Transverse colon (tissue), 4 donors: ENCODE measurements around the gene GABPB1. TPM values are rescaled to one million over a fixed set of nuclear protein-coding genes. Genes with fewer than 3 reads are reported as not detected.

ENCODE experiments used
- DNase-seq: peaks from one replicate; pipeline ENCODE4 v3.0.0-alpha.2; 2019
- H3K27ac ChIP-seq, 4 donors: fragments of 200-600 bp; sonication (generic); 2 replicates each; pipeline ENCODE4 v1.5.1; 2016 to 2018; ENCODE audit warnings: inconsistent platforms in 4 of 4
- H3K27me3 ChIP-seq: fragments of 200-600 bp; sonication (generic); 2 replicates; pipeline ENCODE4 v1.5.1; 2017; ENCODE audit warnings: inconsistent platforms
- H3K36me3 ChIP-seq, 4 donors: fragments of 200-600 bp; sonication (generic); 2 replicates each; pipeline ENCODE4 v1.5.1; 2017 to 2019; ENCODE audit warnings: inconsistent platforms in 4 of 4
- H3K4me1 ChIP-seq, 4 donors: fragments of 200-600 bp; sonication (generic); 2 replicates each; pipeline ENCODE4 v1.5.1; 2017 to 2020; ENCODE audit warnings: inconsistent platforms in 4 of 4
- H3K4me3 ChIP-seq, 4 donors: fragments of 200-600 bp; sonication (generic); 1 replicate in 1 of 4; 2 replicates in 3 of 4; pipeline versions ENCODE4 v1.5.1 to v1.6.1; 2017 to 2019; ENCODE audit warnings: inconsistent platforms in 4 of 4
- H3K9me3 ChIP-seq, 2 donors: fragments of 200-600 bp; sonication (generic); 2 replicates each; pipeline ENCODE4 v1.5.1; 2017 to 2019; ENCODE audit warnings: inconsistent platforms in 2 of 2
- EP300 ChIP-seq: sonication (generic); formaldehyde crosslinking; IDR thresholded peaks from one replicate; pipeline ENCODE4 v1.6.1; 2017; ENCODE audit warnings: antibody characterized with exemption, low read depth
- POLR2A ChIP-seq: fragments of 450-650 bp; IDR thresholded peaks from one replicate; pipeline ENCODE4 v1.6.1; 2016; ENCODE audit warnings: antibody characterized with exemption, mild to moderate bottlenecking, moderate library complexity
- POLR2AphosphoS5 ChIP-seq, 3 donors: sonication (generic); formaldehyde crosslinking; IDR thresholded peaks; one replicate each; pipeline ENCODE4 v1.6.1; 2016; ENCODE audit warnings: antibody characterized with exemption in 3 of 3
- WGBS, 2 donors: methylation state at CpG; one replicate each; pipeline ENCODE4 v1.1.5; 2018; ENCODE audit warnings: low coverage in 1 of 2; 5-methylcytosine and 5-hydroxymethylcytosine counted together
- in situ Hi-C, 4 donors: fragments of 200-750 bp; cut with MboI; loops; one replicate each; pipeline versions ENCODE4 v1.15.0 to v1.15.1; 2017; ENCODE audit warnings: low sequenced_read_pairs in 3 of 4, low pct_ligation_motif_present in 1 of 4, low pct_unique_long_range_greater_than_20kb in 1 of 4
- intact Hi-C: fragments of 100-400 bp; cut with DNase I; formaldehyde crosslinking; loops from one replicate; pipeline ENCODE4 v1.15.1; 2023; ENCODE audit warnings: low total_unique reads
- small RNA-seq, 4 donors: library from RNA; depleted of rRNA; stranded (forward); fragments of <200 nt; gene quantifications; one replicate each; pipeline ENCODE3, GENCODE V24; 2016
- total RNA-seq, 4 donors: library from RNA; depleted of rRNA; stranded (reverse); fragments of >200 nt; gene quantifications; one replicate each; pipeline ENCODE4 v1.1.0, GENCODE V29; 2016
- TF ChIP-seq, protein P1 (sequence below), 5 experiments: fragments of 200-600 bp in 3 of 5; fragments of 450-650 bp in 2 of 5; sonication (generic) in 3 of 5; IDR thresholded peaks; 1 replicate in 2 of 5; 2 replicates in 3 of 5; pipeline ENCODE4 v1.5.1; 2016 to 2017; ENCODE audit warnings: antibody characterized with exemption in 5 of 5, inconsistent platforms in 3 of 5, mild to moderate bottlenecking in 2 of 5, moderate library complexity in 1 of 5

The GABPB1 gene
- total RNA-seq, 4 donors from 2014 or later = 2.2 to 21.4 (median 13.1) TPM

- Histone ChIP-seq H3K4me3 (no peak overlapping the region), H3K27me3 (no peaks in the 10 kb centered on the region), H3K9me3 (no peaks in the 10 kb centered on the region), H3K27ac (no peak overlapping the region), H3K4me1 (peaks cover 0 to 8% (median 4%) of the 10 kb centered on the region in 4 donors), H3K36me3 (no peaks in the 10 kb centered on the region)
- TF ChIP-seq EP300 = no peak
- TF ChIP-seq, protein P1, sequence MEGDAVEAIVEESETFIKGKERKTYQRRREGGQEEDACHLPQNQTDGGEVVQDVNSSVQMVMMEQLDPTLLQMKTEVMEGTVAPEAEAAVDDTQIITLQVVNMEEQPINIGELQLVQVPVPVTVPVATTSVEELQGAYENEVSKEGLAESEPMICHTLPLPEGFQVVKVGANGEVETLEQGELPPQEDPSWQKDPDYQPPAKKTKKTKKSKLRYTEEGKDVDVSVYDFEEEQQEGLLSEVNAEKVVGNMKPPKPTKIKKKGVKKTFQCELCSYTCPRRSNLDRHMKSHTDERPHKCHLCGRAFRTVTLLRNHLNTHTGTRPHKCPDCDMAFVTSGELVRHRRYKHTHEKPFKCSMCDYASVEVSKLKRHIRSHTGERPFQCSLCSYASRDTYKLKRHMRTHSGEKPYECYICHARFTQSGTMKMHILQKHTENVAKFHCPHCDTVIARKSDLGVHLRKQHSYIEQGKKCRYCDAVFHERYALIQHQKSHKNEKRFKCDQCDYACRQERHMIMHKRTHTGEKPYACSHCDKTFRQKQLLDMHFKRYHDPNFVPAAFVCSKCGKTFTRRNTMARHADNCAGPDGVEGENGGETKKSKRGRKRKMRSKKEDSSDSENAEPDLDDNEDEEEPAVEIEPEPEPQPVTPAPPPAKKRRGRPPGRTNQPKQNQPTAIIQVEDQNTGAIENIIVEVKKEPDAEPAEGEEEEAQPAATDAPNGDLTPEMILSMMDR (IDR thresholded peaks at IDR 0.05) = no peak
- TF ChIP-seq POLR2A = no peak
- TF ChIP-seq POLR2AphosphoS5 (IDR thresholded peaks at IDR 0.05) = no peak
- intact Hi-C loops = no loop called here
- 91 to 94% methylated on average over 3 of the region's 3 CpGs for whole genome bisulfite sequencing, 2 donors
- DNase-seq = no peak
- in situ Hi-C loops = no loop called here
Observed at GRCh38 chr15:50225938-50226337, 129.1 kb downstream of the GABPB1 start.

Small RNA genes lying within 50 kb of the gene (small RNA-seq; reads per million reads assigned to genes)
- 0 reads per million in 4 donors for gene RNU6-94P

Other genes with a start within 250 kb of the GABPB1 start
- 10 to 100 TPM in 2 of 4 donors, 1 to 10 TPM in 2; 6.2 to 26.2 (median 8.5) TPM for gene ATP8B4, start 236.0 kb downstream of the GABPB1 start, total RNA-seq
- gene SLC27A2, start 173.0 kb downstream of the GABPB1 start, total RNA-seq = 10 to 100 TPM in 2 of 4 donors, 1 to 10 TPM in 2; 8.2 to 38.3 (median 21.5) TPM
- under 1 TPM in 2 of 4 donors, not detected in 2; 0.14 to 0.64 TPM for gene HDC, start 89.5 kb downstream of the GABPB1 start, total RNA-seq
- 100 to 1,000 TPM in 1 of 4 donors, 10 to 100 TPM in 3; 17.9 to 102 (median 68.9) TPM for gene USP8, start 69.2 kb upstream of the GABPB1 start, total RNA-seq
- not detected for gene USP50, start 191.5 kb upstream of the GABPB1 start, total RNA-seq